HepG2 (cell line): ENCODE data around the gene ATF7IP. TPM values are rescaled to one million over a fixed set of nuclear protein-coding genes. Genes with fewer than 3 reads are reported as not detected.
"Not testable (repeated sequence)": the region's sequence is repeated elsewhere in the genome, so short reads cannot be mapped to it uniquely, and the experiment has no call there.

Source experiments
- ATAC-seq: fragments of 200-7000 bp; cut with Tn5 transposase; 3 replicates; pipeline ENCODE4 v1.9.1; 2020; ENCODE audit warnings: mild to moderate bottlenecking, moderate library complexity
- BruUV-seq: library from RNA; stranded (reverse); fragments of 400-500 nt; replicated peaks from 2 replicates; lab custom pipeline; 2021; lab: Mats Ljungman, UMichigan
- CTCF ChIA-PET: fragments of 300-600 bp; formaldehyde crosslinking; extraction: SDS; loops from one replicate; lab custom pipeline; 2021; ENCODE audit warnings: low total read pairs, inconsistent platforms, low intra/inter-chr PET ratio; lab: Yijun Ruan, JAX
- POLR2A ChIA-PET: fragments of 350-600 bp; sonication (Branson Sonifier 250); formaldehyde crosslinking; loops from one replicate; lab custom pipeline; 2020; ENCODE audit warnings: antibody characterized with exemption, inconsistent platforms; lab: Yijun Ruan, JAX
- DNase-seq: peaks from one replicate; pipeline ENCODE4 v3.0.0-alpha.2; 2015; ENCODE audit warnings: low spot score
- FAIRE-seq: peaks from 3 replicates; lab custom pipeline; 2011; peaks lifted over from hg19 to GRCh38; lab: Jason Lieb, UNC
- H2AFZ ChIP-seq: one replicate; pipeline ENCODE4 v1.6.1; 2011; ENCODE audit warnings: low read length, inconsistent platforms
- H3K27ac ChIP-seq: fragments of 300-600 bp; 3 replicates; pipeline ENCODE4 v1.8.0; 2011; ENCODE audit warnings: mixed run types, mild to moderate bottlenecking, mixed read lengths, low read length, inconsistent platforms; ENCODE audit not compliant: insufficient read depth; ENCODE audit errors: extremely low read length
- H3K27me3 ChIP-seq, 2 experiments: fragments of 200-600 bp in 1 of 2; 2 replicates in 1 of 2; 3 replicates in 1 of 2; pipeline versions ENCODE4 v1.6.0 to v1.8.0; 2011; ENCODE audit warnings: low read length in 2 of 2, mild to moderate bottlenecking in 2 of 2, moderate library complexity in 2 of 2, inconsistent platforms in 1 of 2; ENCODE audit not compliant: insufficient read depth in 2 of 2, control insufficient read depth in 1 of 2
- H3K36me3 ChIP-seq, 2 experiments: fragments of 200-600 bp in 1 of 2; replicated peaks in 1 of 2; 2 replicates in 1 of 2; 3 replicates in 1 of 2; pipeline versions ENCODE4 v1.5.1 to v1.8.0; 2011; ENCODE audit warnings: low read length in 2 of 2, inconsistent platforms in 1 of 2; ENCODE audit not compliant: insufficient read depth in 2 of 2, control insufficient read depth in 1 of 2
- H3K4me1 ChIP-seq: 2 replicates; pipeline ENCODE4 v1.5.1; 2012; ENCODE audit warnings: low read length, inconsistent platforms; ENCODE audit not compliant: insufficient read depth
- H3K4me2 ChIP-seq: 2 replicates; pipeline ENCODE4 v1.6.0; 2011; ENCODE audit warnings: low read depth, low read length, inconsistent platforms
- H3K4me3 ChIP-seq, 3 experiments: fragments of 200-600 bp in 1 of 3; sonication (generic), shearing (Covaris generic) in 1 of 3; replicated peaks in 1 of 3; 2 replicates each; pipeline ENCODE4 v1.5.1; 2011 to 2016; ENCODE audit warnings: low read length in 3 of 3, inconsistent platforms in 2 of 3, low read depth in 2 of 3, mild to moderate bottlenecking in 2 of 3, control low read depth in 1 of 3, mixed read lengths in 1 of 3; ENCODE audit not compliant: insufficient read depth in 1 of 3
- H3K79me2 ChIP-seq: one replicate; pipeline ENCODE4 v1.6.1; 2011; ENCODE audit warnings: low read length, inconsistent platforms; ENCODE audit not compliant: insufficient read depth
- H3K9ac ChIP-seq: 2 replicates; pipeline ENCODE4 v1.6.0; 2011; ENCODE audit warnings: mild to moderate bottlenecking, low read depth, low read length, inconsistent platforms; ENCODE audit not compliant: insufficient read depth
- H3K9me3 ChIP-seq: 2 replicates; pipeline ENCODE4 v1.5.1; 2012; ENCODE audit warnings: mild to moderate bottlenecking, low read length
- H4K20me1 ChIP-seq: 2 replicates; pipeline ENCODE4 v1.6.0; 2011; ENCODE audit warnings: inconsistent platforms, mild to moderate bottlenecking, low read length, moderate library complexity; ENCODE audit not compliant: insufficient read depth
- ATF1 ChIP-seq: IDR thresholded peaks from 2 replicates; pipeline ENCODE4 v1.6.1; 2016; ENCODE audit warnings: mild to moderate bottlenecking, control low read depth
- ATF7 ChIP-seq, 2 experiments: fragments of 450-650 bp in 1 of 2; sonication (generic) in 1 of 2; formaldehyde crosslinking in 1 of 2; IDR thresholded peaks; 2 replicates each; pipeline versions ENCODE4 v1.4.0 to v1.6.1; 2016 to 2020; ENCODE audit warnings: antibody characterized with exemption in 1 of 2, mild to moderate bottlenecking in 1 of 2, missing genetic modification reagents in 1 of 2
- BRD4 ChIP-seq: sonication (generic); formaldehyde crosslinking; IDR thresholded peaks from 2 replicates; pipeline ENCODE4 v1.4.0; 2020; ENCODE audit warnings: missing genetic modification reagents
- HOXA9 ChIP-seq: sonication (generic); formaldehyde crosslinking; IDR thresholded peaks from 2 replicates; pipeline ENCODE4 v1.8.1; 2022; ENCODE audit warnings: missing genetic modification reagents, mild to moderate bottlenecking, moderate library complexity, borderline replicate concordance
- JARID2 ChIP-seq: sonication (generic); formaldehyde crosslinking; IDR thresholded peaks from 2 replicates; pipeline ENCODE4 v1.8.1; 2023; ENCODE audit warnings: missing genetic modification reagents, inconsistent platforms; ENCODE audit not compliant: insufficient replicate concordance
- JUNB ChIP-seq: sonication (generic); formaldehyde crosslinking; IDR thresholded peaks from 2 replicates; pipeline ENCODE4 v1.8.0; 2022; ENCODE audit warnings: missing genetic modification reagents, mild to moderate bottlenecking, borderline replicate concordance
- NFATC3 ChIP-seq: sonication (generic); formaldehyde crosslinking; IDR thresholded peaks from 2 replicates; pipeline ENCODE4 v1.5.1; 2020; ENCODE audit warnings: mild to moderate bottlenecking, missing genetic modification reagents
- NFIC ChIP-seq: IDR thresholded peaks from 2 replicates; pipeline ENCODE4 v1.6.1; 2012; ENCODE audit warnings: mild to moderate bottlenecking, low read length, inconsistent platforms
- USF2 ChIP-seq, 2 experiments: sonication (generic) in 1 of 2; formaldehyde crosslinking in 1 of 2; IDR thresholded peaks; 2 replicates each; pipeline versions ENCODE4 v1.5.1 to v1.6.1; 2011 to 2020; ENCODE audit warnings: borderline replicate concordance in 1 of 2, low read depth in 1 of 2, low read length in 1 of 2, mild to moderate bottlenecking in 1 of 2, missing genetic modification reagents in 1 of 2, moderate library complexity in 1 of 2
- ZBTB21 ChIP-seq: sonication (generic); formaldehyde crosslinking; IDR thresholded peaks from 2 replicates; pipeline ENCODE4 v1.4.0; 2020; ENCODE audit warnings: missing genetic modification reagents
- ZBTB26 ChIP-seq: IDR thresholded peaks from 2 replicates; pipeline ENCODE4 v1.6.1; 2016; ENCODE audit warnings: missing compliant biosample characterization, missing genetic modification reagents, borderline replicate concordance
- ZNF558 ChIP-seq: sonication (generic); formaldehyde crosslinking; IDR thresholded peaks from 2 replicates; pipeline ENCODE4 v1.9.0; 2022; ENCODE audit warnings: mild to moderate bottlenecking, missing genetic modification reagents, borderline replicate concordance
- ZNF772 ChIP-seq: sonication (generic); formaldehyde crosslinking; IDR thresholded peaks from 2 replicates; pipeline ENCODE4 v1.5.0; 2020; ENCODE audit warnings: mild to moderate bottlenecking, missing genetic modification reagents
- ZNF777 ChIP-seq: sonication (generic); formaldehyde crosslinking; IDR thresholded peaks from 2 replicates; pipeline ENCODE4 v1.4.0; 2020; ENCODE audit warnings: missing genetic modification reagents
- ZNF792 ChIP-seq: IDR thresholded peaks from 2 replicates; pipeline ENCODE4 v1.6.1; 2016
- WGBS: methylation state at CpG from one replicate; pipeline ENCODE4 v1.1.6; 2017; ENCODE audit warnings: low lambda C conversion rate; 5-methylcytosine and 5-hydroxymethylcytosine counted together
- in situ Hi-C: cut with HindIII; loops from 2 replicates; pipeline ENCODE4 v1.10.0; 2017; ENCODE audit warnings: low pct_unique_long_range_greater_than_20kb; ENCODE audit not compliant: extremely low pct_ligation_motif_present
- intact Hi-C: fragments of 100-400 bp; cut with micrococcal nuclease; formaldehyde crosslinking; loops from one replicate; pipeline ENCODE4 v1.10.0; 2022; ENCODE audit not compliant: unreplicated experiment
- polyA plus RNA-seq, 8 experiments: library from polyadenylated mRNA; depleted of rRNA in 3 of 8; stranded (reverse) in 7 of 8; unstranded in 1 of 8; fragments of >200 nt; fragmentation: Illumina TruSeq in 4 of 8; extraction: Trizol in 4 of 8; gene quantifications; 2 replicates each; pipeline versions ENCODE4 v1.2.1 to v1.2.3, GENCODE V29; 2011 to 2016; ENCODE audit warnings: low read depth in 4 of 8, missing spikeins in 1 of 8, mixed read lengths in 1 of 8; ENCODE audit not compliant: insufficient read depth in 1 of 8
- total RNA-seq, 5 experiments: library from RNA; depleted of rRNA; stranded (reverse); fragments of >200 nt; fragmentation: Illumina TruSeq; extraction: Trizol; gene quantifications; 2 replicates each; pipeline ENCODE4 v1.2.3, GENCODE V29; 2016; ENCODE audit warnings: low read depth in 1 of 5

The ATF7IP gene
- total and polyA plus RNA-seq, 2 of the 13 experiments (the other 11 are each of a cell fraction or from before 2014, with no cell fraction given) = 1.8 to 11.8 TPM

GRCh38 chr12:14317362-14318146 is 47.9 kb upstream of the ATF7IP start:
- H3K79me2 ChIP-seq = no peaks in the 10 kb centered on the region
- no TSS peak for BruUV-seq
- H3K4me2 ChIP-seq = no peak overlapping the region
- POLR2A ChIA-PET = no interaction called here
- ATAC-seq (no peak), FAIRE-seq (no peak), DNase-seq (no peak)
- intact Hi-C loops (no loop called here), in situ Hi-C loops (no loop called here)
- CTCF ChIA-PET = no interaction called here
- H2AFZ ChIP-seq = no peak overlapping the region
- TF ChIP-seq ZBTB26 (no peak), ZNF558 (CRISPR knock-in tag) (no peak), ZBTB21 (CRISPR knock-in tag) (no peak), ZNF792 (CRISPR knock-in tag) (no peak), ATF7 (IDR thresholded peaks at IDR 0.05) (no peak), ATF7 (CRISPR knock-in tag; IDR thresholded peaks at IDR 0.05) (no peak), NFATC3 (CRISPR knock-in tag) (no peak), HOXA9 (CRISPR knock-in tag) (no peak), ZNF772 (CRISPR knock-in tag) (no peak), USF2 (IDR thresholded peaks at IDR 0.05; ENCODE audit: low read depth, low read length) (no peak), USF2 (CRISPR knock-in tag; IDR thresholded peaks at IDR 0.05; ENCODE audit: borderline replicate concordance) (no peak), ZNF777 (CRISPR knock-in tag) (no peak), ATF1 (CRISPR knock-in tag) (no peak), JUNB (CRISPR knock-in tag) (no peak), NFIC (no peak), JARID2 (CRISPR knock-in tag) (no peak), BRD4 (CRISPR knock-in tag) (no peak)
- H3K9me3 ChIP-seq = no peaks in the 10 kb centered on the region
- no peaks in the 10 kb centered on the region for H3K4me1 ChIP-seq
- no peaks in the 10 kb centered on the region for H3K36me3 ChIP-seq
- no peaks in the 10 kb centered on the region for H4K20me1 ChIP-seq
- 12% methylated on average over 4 of the region's 4 CpGs for WGBS
- no peaks in the 10 kb centered on the region for H3K27me3 ChIP-seq
- no peak overlapping the region for H3K4me3 ChIP-seq
- no peak overlapping the region for H3K27ac ChIP-seq
- no peak overlapping the region for H3K9ac ChIP-seq

- POLR2A ChIA-PET, H3K27me3 ChIP-seq, ATAC-seq, intact Hi-C loops, H3K9ac ChIP-seq, H3K9me3 ChIP-seq, BruUV-seq, H2AFZ ChIP-seq, H3K27ac ChIP-seq, DNase-seq, FAIRE-seq, H3K36me3 ChIP-seq, H3K79me2 ChIP-seq, H4K20me1 ChIP-seq, CTCF ChIA-PET, H3K4me1 ChIP-seq, H3K4me3 ChIP-seq, H3K4me2 ChIP-seq, in situ Hi-C loops: not testable (repeated sequence)
- WGBS = 20% methylated on average over 2 of the region's 38 CpGs
Measured at GRCh38 chr12:14319704-14320427, 45.6 kb upstream of the ATF7IP start.
